Sigmoid colon (tissue), 3 donors: ENCODE data around the gene CDH22.

Experiments used
- POLR2A ChIP-seq, 2 donors: fragments of 450-650 bp; IDR thresholded peaks; one replicate each; pipeline ENCODE4 v1.6.1; 2016; ENCODE audit warnings: antibody characterized with exemption in 2 of 2, mild to moderate bottlenecking in 2 of 2, moderate library complexity in 2 of 2
- TF ChIP-seq, protein P1 (sequence below), 4 experiments: fragments of 450-650 bp in 3 of 4; fragments of 200-600 bp in 1 of 4; IDR thresholded peaks; one replicate each; pipeline ENCODE4 v1.5.1; 2016 to 2019; ENCODE audit warnings: antibody characterized with exemption in 4 of 4, mild to moderate bottlenecking in 3 of 4, moderate library complexity in 2 of 4

DNA sequence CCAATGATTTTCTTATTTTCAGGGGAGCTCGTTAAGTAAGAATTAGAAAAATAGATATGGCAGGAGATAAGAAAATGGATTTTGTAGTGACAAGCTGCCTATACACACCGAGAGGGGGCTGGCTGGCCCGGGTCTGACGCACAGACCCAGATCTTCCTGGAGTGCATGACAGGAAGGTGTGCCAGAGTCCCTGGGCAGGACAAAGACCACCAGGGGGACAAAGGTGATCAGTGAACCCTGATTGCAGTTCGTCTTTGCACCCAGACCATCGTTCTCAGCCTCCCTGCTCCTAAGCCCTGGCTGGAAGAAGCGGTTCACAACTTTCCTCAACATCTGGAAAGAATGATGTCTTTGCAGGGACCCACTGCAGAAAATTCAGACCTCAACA is 24.3 kb downstream of the CDH22 start:
- TF ChIP-seq, protein P1, sequence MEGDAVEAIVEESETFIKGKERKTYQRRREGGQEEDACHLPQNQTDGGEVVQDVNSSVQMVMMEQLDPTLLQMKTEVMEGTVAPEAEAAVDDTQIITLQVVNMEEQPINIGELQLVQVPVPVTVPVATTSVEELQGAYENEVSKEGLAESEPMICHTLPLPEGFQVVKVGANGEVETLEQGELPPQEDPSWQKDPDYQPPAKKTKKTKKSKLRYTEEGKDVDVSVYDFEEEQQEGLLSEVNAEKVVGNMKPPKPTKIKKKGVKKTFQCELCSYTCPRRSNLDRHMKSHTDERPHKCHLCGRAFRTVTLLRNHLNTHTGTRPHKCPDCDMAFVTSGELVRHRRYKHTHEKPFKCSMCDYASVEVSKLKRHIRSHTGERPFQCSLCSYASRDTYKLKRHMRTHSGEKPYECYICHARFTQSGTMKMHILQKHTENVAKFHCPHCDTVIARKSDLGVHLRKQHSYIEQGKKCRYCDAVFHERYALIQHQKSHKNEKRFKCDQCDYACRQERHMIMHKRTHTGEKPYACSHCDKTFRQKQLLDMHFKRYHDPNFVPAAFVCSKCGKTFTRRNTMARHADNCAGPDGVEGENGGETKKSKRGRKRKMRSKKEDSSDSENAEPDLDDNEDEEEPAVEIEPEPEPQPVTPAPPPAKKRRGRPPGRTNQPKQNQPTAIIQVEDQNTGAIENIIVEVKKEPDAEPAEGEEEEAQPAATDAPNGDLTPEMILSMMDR (IDR thresholded peaks at IDR 0.05): no peak
- no peak for TF ChIP-seq POLR2A (IDR thresholded peaks at IDR 0.05)
